Activated CD8-positive, alpha-beta memory T cell treated with anti-CD3 and anti-CD28 coated beads, Interleukin-2, amount 50 U/mL, for 4 hours (primary cell): ENCODE data around the gene ZZZ3.
"Not testable (repeated sequence)": the region's sequence is repeated elsewhere in the genome, so short reads cannot be mapped to it uniquely, and the experiment has no call there.

Source experiments
- DNase-seq: peaks from one replicate; pipeline ENCODE4 v3.0.0-alpha.2; 2020

Gene ZZZ3

GRCh38 chr1:77668924-77669449 is 13.5 kb downstream of the ZZZ3 start:
- no peak for DNase-seq

DNA sequence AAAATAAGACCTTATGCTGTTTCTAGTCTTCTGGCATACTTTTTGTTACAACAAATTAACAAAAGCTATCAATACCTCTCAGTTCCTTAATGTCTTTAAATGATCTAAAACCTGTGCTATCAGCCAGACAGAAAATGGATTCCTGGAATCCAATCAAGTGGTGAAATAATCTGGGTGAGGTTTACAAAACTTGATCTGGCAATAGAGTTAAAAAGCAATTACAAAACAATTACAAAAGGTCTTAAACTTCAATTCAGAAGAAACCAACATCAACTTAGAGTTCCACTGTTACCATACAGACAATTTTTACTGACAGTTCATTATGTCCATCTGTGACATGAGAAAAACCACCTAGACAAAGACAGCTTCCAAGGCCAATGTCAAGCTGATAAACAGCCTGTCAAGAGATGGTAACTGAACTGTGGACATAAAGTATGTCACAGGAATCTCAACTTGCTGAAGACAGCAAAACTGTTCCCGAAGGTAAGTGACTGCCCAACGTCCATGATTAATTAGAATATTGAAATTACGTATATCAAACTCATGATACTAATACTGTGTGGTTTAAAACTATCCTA is 17.4 kb downstream of the ZZZ3 start:
- DNase-seq = no peak

DNA sequence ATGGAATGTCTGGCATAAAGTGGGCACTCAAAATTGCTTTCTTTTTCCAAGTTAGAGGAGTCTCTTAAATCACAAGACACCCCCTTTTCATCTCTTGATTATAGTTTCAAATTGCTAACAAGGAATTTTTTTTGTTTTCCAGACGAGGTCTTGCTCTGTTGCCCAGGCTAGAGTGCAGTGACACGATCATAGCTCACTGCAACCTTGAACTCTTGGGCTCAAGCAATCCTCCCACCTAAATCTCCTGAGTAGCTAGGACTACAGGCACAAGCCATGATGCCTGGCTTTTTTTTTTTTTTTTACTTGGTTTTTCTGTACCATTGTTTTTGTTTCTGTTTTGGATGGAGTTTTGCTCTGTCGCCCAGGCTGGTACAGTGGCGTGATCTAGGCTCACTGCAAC is 20.8 kb downstream of the ZZZ3 start:
- DNase-seq = no peak

DNA sequence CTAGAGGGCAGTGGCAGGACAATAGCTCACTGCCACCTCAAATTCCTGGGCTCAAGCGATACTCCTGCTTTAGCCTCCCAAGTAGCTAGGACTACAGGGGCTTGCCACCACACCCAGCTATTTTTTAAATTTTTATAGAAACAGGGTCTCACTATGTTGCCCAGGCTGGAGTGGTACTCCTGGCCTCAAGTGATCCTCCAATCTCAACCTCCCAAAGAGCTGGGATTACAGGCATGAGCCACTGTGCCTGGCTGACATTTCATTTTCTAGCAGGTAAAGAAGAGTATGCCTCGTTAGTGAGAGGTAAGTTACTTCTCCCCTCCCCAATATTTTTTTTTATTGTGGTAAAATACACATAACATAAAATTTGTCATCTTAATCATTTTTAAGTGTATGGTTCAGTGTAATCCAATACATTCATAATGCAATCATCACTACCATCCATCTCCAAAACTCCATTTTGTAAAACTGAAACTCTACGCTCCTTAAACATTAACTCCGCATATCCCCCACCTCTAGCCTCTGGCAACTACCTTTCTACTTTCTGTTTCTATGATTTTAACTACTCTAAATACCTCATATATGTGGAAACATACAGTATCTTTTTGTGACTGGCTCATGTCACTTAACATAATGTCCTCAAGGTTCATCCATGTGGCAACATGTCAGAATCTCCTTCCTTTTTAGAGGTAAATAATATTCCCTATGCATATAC is 22.4 kb downstream of the ZZZ3 start:
- DNase-seq = no peak

DNA sequence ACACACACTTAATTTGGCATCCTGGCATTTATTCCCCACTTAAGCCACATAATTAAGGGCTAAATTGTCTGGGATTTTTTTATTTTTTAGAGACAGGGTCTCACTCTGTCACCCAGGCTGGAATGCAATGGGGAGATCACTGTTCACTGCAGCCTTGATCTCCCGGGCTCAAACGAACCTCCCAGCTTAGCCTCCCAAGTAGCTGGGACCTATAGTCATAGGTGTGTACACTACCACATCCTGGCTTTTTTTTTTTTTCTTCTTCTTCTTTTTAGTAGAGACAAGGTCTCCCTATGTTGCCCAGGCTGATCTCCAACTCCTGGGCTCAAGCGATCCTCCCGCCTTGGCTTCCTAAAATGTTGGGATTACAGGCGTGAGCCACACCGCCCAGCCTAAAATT is 24.2 kb downstream of the ZZZ3 start:
- no peak for DNase-seq

GRCh38 chr1:77655431-77655974 is 27.0 kb downstream of the ZZZ3 start:
- DNase-seq = no peak

GRCh38 chr1:77652970-77653516 is 29.4 kb downstream of the ZZZ3 start:
- DNase-seq = no peak

DNA sequence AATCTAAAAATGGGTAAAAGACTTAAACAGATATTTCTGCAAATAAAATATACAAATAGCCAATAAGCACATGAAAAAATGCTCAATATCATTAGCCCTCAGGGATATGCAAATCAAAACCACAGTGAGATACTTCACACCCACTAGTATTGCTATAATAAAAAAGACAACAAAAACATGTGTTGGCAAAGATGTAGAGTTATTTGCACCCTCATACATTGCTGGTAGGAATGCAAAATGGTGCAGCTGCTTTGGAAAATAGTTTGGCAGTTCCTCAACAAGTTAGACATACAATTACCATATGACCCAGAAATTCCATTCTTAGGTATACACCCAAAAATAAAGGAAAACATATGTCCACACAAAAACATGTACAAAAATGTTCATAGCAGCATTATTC is 30.2 kb downstream of the ZZZ3 start:
- DNase-seq = no peak

DNA sequence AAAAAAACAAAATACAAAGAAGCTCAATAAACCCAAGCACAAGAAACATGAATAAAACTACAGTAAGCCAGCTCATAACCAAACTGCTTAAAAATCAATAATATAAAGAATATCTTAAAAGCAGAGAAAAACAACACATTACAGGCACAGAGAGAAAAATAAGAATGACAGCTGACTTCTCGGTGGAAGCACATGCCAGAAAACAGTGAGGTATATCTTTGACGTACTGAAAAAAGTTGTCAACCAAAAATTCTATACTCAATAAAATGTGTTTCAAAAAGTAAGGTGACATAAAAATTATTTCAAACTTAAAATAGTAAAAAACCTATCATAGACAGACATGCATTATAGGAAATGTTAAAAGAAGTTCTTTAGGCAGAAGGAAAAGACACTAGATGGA is 33.3 kb downstream of the ZZZ3 start:
- no peak for DNase-seq

- not testable (repeated sequence) for DNase-seq
Measured at GRCh38 chr1:77646224-77646623, 36.2 kb downstream of the ZZZ3 start.

- no peak for DNase-seq
Measured at GRCh38 chr1:77643456-77643855, 39.0 kb downstream of the ZZZ3 start.

DNA sequence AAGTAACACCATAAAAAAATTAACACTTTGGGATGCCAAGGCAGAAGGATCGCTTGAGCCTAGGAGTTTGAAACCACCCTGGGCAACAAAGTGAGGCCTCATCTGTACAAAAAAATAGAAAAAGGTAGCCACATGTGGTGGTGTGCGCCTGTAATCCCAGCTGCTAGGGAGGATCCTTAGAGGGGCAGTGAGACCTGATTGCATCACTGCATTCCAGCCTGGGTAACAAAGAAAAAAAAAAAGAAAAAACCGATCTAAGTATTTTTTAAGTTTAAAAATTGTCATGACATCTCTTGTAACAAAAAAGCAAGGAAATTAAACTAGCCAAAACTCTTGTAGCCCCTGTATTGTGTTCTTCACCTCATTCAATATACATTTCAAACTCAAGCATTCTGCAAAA is 39.5 kb downstream of the ZZZ3 start:
- no peak for DNase-seq

GRCh38 chr1:77642196-77642595 is 40.3 kb downstream of the ZZZ3 start:
- DNase-seq = no peak

DNA sequence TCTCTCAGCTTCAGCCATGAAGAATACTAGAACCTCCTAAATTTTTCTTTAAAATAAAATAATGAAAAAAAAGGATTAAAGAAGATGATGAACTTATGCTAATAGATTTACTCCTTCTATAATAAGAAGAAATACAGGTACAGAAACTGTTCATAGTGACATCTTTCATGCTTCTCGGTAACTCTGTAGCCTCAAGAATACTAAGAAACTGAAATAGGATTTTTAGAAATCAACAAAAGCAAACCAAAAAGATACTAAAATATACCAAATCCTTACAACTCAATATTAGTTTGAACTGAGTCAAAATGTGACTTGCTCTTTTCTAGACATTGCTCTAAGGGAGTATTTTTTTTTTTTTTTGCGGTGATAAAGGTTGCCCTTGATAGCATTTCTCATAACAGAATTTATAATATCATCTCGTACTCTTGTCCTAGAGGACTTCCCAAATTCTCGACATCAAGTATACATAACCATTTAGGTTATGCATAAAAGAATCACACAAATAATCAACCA is 42.8 kb downstream of the ZZZ3 start:
- no peak for DNase-seq

DNA sequence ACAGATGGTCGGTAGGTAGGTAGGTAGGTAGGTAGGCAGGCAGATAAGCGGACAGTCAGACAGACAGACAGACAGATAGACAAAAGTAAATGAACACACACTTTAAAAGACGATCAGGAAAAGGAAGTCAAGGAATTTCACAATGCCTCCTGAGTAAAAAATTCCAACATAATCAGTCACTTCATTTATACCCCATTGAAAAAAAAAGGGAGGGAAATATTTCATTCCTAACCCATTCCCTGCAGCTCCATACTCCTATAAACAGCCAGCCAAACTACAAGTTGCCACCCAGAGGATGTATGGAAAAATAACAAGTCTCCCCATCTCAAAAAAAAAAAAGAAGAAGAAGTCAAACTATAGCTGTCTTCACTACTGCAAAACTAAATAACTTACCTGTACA is 43.4 kb downstream of the ZZZ3 start:
- DNase-seq = no peak

- no peak for DNase-seq
Measured at GRCh38 chr1:77636864-77637263, 45.6 kb downstream of the ZZZ3 start.
